ENCODE data around the gene ADPGK. TPM values are rescaled to one million over a fixed set of nuclear protein-coding genes. Genes with fewer than 3 reads are reported as not detected.

Gene ADPGK
- total RNA-seq, 1 donor from 2014 or later: 99.8 TPM

DNA sequence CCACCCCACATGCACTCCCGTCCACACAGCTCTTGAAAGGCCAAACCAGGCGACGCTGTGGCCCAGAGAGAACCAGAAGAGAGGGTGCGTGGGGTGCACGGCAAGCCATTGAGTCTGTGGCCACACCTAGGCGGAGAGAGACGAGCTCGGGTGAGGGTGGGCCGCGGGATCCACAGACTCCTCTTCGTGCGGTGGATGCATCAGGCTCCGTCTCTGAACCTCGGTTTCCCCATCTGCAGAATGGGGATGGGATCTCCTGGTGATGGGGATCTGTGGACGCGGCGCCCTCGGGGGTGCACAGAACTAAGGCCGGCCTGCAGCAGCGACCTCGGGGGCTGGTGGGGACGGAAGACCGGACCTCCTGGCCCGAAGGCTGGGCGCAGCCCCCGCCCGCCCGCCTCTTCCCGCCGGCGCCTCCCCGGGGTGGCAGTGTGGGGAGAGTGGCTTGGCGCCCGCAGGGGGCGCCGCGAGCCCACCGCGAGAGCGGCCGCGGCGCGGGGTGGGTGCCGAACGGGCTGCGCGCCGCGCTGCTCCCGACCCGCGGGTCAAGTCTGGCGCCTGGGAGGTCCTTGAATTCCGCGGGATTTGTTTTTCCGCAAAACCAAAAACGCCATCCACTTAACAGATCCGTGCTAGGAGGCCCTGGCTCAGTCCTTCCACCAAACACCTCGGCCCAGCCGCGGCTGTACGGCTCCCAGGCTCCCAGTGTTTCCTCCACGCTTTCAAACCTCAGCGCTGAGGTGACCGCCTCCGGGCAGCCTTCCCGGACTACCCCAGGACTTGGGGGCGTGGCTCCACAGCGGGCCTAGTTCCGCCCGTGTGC is 13.2 kb upstream of the ADPGK start:
- DNase-seq: peak; percentile 48
- intact Hi-C loops (cut with micrococcal nuclease): loop anchor here (1.0 to 5.0 kb wide), 3 partner anchors 12 to 476 kb away; no protein-coding TSS in a partner anchor
- ChIA-PET POLR2A (interaction anchor here (1.0 kb wide), 1 partner anchor 14 kb away, joined by 4 read pairs; no protein-coding TSS in a partner anchor), CTCF (no interaction called here)
- TF ChIP-seq, protein P1, sequence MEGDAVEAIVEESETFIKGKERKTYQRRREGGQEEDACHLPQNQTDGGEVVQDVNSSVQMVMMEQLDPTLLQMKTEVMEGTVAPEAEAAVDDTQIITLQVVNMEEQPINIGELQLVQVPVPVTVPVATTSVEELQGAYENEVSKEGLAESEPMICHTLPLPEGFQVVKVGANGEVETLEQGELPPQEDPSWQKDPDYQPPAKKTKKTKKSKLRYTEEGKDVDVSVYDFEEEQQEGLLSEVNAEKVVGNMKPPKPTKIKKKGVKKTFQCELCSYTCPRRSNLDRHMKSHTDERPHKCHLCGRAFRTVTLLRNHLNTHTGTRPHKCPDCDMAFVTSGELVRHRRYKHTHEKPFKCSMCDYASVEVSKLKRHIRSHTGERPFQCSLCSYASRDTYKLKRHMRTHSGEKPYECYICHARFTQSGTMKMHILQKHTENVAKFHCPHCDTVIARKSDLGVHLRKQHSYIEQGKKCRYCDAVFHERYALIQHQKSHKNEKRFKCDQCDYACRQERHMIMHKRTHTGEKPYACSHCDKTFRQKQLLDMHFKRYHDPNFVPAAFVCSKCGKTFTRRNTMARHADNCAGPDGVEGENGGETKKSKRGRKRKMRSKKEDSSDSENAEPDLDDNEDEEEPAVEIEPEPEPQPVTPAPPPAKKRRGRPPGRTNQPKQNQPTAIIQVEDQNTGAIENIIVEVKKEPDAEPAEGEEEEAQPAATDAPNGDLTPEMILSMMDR (IDR thresholded peaks at IDR 0.05): no peak
- H3K27ac Mint-ChIP-seq: no peak overlapping the region
- peaks cover 46% of the 10 kb centered on the region for H3K27me3 Mint-ChIP-seq
- H3K4me1 Mint-ChIP-seq: peaks cover 15% of the 10 kb centered on the region
- H3K4me3 Mint-ChIP-seq: peak overlapping the region; percentile 81
- H3K36me3 Mint-ChIP-seq (ENCODE audit: low read depth): no peaks in the 10 kb centered on the region
- ATAC-seq (ENCODE audit: low read depth): peak; percentile 86
- no peaks in the 10 kb centered on the region for H3K9me3 Mint-ChIP-seq

- H3K4me1 Mint-ChIP-seq: peaks cover 15% of the 10 kb centered on the region
- ATAC-seq (ENCODE audit: low read depth) (no peak), DNase-seq (no peak)
- no peaks in the 10 kb centered on the region for H3K9me3 Mint-ChIP-seq
- ChIA-PET CTCF (interaction anchor here (0.6 kb wide), 1 partner anchor 73 kb away, joined by 3 read pairs; no protein-coding TSS in a partner anchor), POLR2A (no interaction called here)
- H3K36me3 Mint-ChIP-seq (ENCODE audit: low read depth): no peaks in the 10 kb centered on the region
- H3K4me3 Mint-ChIP-seq: peak overlapping the region; percentile 81
- TF ChIP-seq, protein P1 (IDR thresholded peaks at IDR 0.05): no peak
- no peak overlapping the region for H3K27ac Mint-ChIP-seq
- H3K27me3 Mint-ChIP-seq: peaks cover 40% of the 10 kb centered on the region
- intact Hi-C loops (cut with micrococcal nuclease): loop anchor here (1.0 to 5.0 kb wide), 2 partner anchors 12 to 476 kb away; no protein-coding TSS in a partner anchor
Observed at GRCh38 chr15:72796210-72796514, 12.6 kb upstream of the ADPGK start.

- intact Hi-C loops (cut with micrococcal nuclease): no loop called here
- peaks cover 28% of the 10 kb centered on the region for H3K27me3 Mint-ChIP-seq
- H3K27ac Mint-ChIP-seq: no peak overlapping the region
- no peak overlapping the region for H3K4me3 Mint-ChIP-seq
- no peaks in the 10 kb centered on the region for H3K9me3 Mint-ChIP-seq
- DNase-seq (no peak), ATAC-seq (ENCODE audit: low read depth) (no peak)
- H3K36me3 Mint-ChIP-seq (ENCODE audit: low read depth): no peaks in the 10 kb centered on the region
- ChIA-PET POLR2A (no interaction called here), CTCF (interaction anchor here (2.5 kb wide), 1 partner anchor 9 kb away, joined by 6 read pairs; no protein-coding TSS in a partner anchor)
- H3K4me1 Mint-ChIP-seq: peaks cover 15% of the 10 kb centered on the region
- TF ChIP-seq, protein P1 (IDR thresholded peaks at IDR 0.05): no peak
Observed at GRCh38 chr15:72793766-72794660, 10.5 kb upstream of the ADPGK start.

- H3K27ac Mint-ChIP-seq: no peak overlapping the region
- H3K9me3 Mint-ChIP-seq: no peaks in the 10 kb centered on the region
- ChIA-PET CTCF (no interaction called here), POLR2A (no interaction called here)
- no peak for DNase-seq
- H3K4me3 Mint-ChIP-seq: no peak overlapping the region
- TF ChIP-seq, protein P1 (IDR thresholded peaks at IDR 0.05): no peak
- ATAC-seq (ENCODE audit: low read depth): no peak
- intact Hi-C loops (cut with micrococcal nuclease): no loop called here
- no peaks in the 10 kb centered on the region for H3K36me3 Mint-ChIP-seq (ENCODE audit: low read depth)
- H3K27me3 Mint-ChIP-seq: peaks cover 27% of the 10 kb centered on the region
- H3K4me1 Mint-ChIP-seq: peaks cover 10% of the 10 kb centered on the region
Observed at GRCh38 chr15:72792431-72792830, 8.9 kb upstream of the ADPGK start.

Measured in activated B cell treated with CpG ODN at 0.5 μM for 24 hours (primary cell).